ENCODE measurements around the gene ARSG. TPM values are rescaled to one million over a fixed set of nuclear protein-coding genes. Genes with fewer than 3 reads are reported as not detected.
"Not testable (repeated sequence)": the region's sequence is repeated elsewhere in the genome, so short reads cannot be mapped to it uniquely, and the experiment has no call there.

Gene ARSG
- total RNA-seq, 1 donor from 2014 or later, result 8.7 TPM

GRCh38 chr17:68257934-68258333 lies 33.4 kb upstream of the ARSG start:
- H3K9me3 Mint-ChIP-seq (ENCODE audit: unreplicated experiment), result no peaks in the 10 kb centered on the region

GRCh38 chr17:68258890-68259647 lies 32.2 kb upstream of the ARSG start:
- Mint-ChIP-seq H3K4me1 (ENCODE audit: unreplicated experiment) (peaks cover 21% of the 10 kb centered on the region), H3K36me3 (ENCODE audit: unreplicated experiment) (peaks cover 18% of the 10 kb centered on the region), H3K4me3 (ENCODE audit: unreplicated experiment) (peak overlapping the region; percentile 53), H3K27ac (ENCODE audit: unreplicated experiment) (peak overlapping the region; percentile 81)
- H3K9me3 Mint-ChIP-seq (ENCODE audit: unreplicated experiment); H3K27me3 Mint-ChIP-seq (ENCODE audit: unreplicated experiment); DNase-seq (ENCODE audit: extremely low spot score, unreplicated experiment): not testable (repeated sequence)

More at GRCh38 chr17:68257934-68258333, 33.4 kb upstream of the ARSG start:
- no peak for TF ChIP-seq CTCF (IDR thresholded peaks at IDR 0.05)
- no peak overlapping the region for H3K27ac Mint-ChIP-seq (ENCODE audit: unreplicated experiment)
- H3K36me3 Mint-ChIP-seq (ENCODE audit: unreplicated experiment), result peaks cover 24% of the 10 kb centered on the region
- DNase-seq (ENCODE audit: extremely low spot score, unreplicated experiment), result no peak
- H3K27me3 Mint-ChIP-seq (ENCODE audit: unreplicated experiment), result no peaks in the 10 kb centered on the region
- H3K4me1 Mint-ChIP-seq (ENCODE audit: unreplicated experiment), result peaks cover 18% of the 10 kb centered on the region
- H3K4me3 Mint-ChIP-seq (ENCODE audit: unreplicated experiment), result no peak overlapping the region

- H3K27ac Mint-ChIP-seq (ENCODE audit: unreplicated experiment), result peak overlapping the region; percentile 81
Measured at GRCh38 chr17:68259648-68259951, 31.7 kb upstream of the ARSG start.

GRCh38 chr17:68260051-68260762 lies 31.1 kb upstream of the ARSG start:
- H3K27ac Mint-ChIP-seq (ENCODE audit: unreplicated experiment), result no peak overlapping the region
- no peaks in the 10 kb centered on the region for H3K27me3 Mint-ChIP-seq (ENCODE audit: unreplicated experiment)
- TF ChIP-seq CTCF (IDR thresholded peaks at IDR 0.05), result no peak
- peaks cover 21% of the 10 kb centered on the region for H3K4me1 Mint-ChIP-seq (ENCODE audit: unreplicated experiment)
- H3K36me3 Mint-ChIP-seq (ENCODE audit: unreplicated experiment), result peaks cover 15% of the 10 kb centered on the region
- no peak overlapping the region for H3K4me3 Mint-ChIP-seq (ENCODE audit: unreplicated experiment)
- no peaks in the 10 kb centered on the region for H3K9me3 Mint-ChIP-seq (ENCODE audit: unreplicated experiment)
- DNase-seq (ENCODE audit: extremely low spot score, unreplicated experiment), result no peak

More at GRCh38 chr17:68259648-68259951, 31.7 kb upstream of the ARSG start:
- DNase-seq (ENCODE audit: extremely low spot score, unreplicated experiment); H3K27me3 Mint-ChIP-seq (ENCODE audit: unreplicated experiment); H3K9me3 Mint-ChIP-seq (ENCODE audit: unreplicated experiment): not testable (repeated sequence)
- peaks cover 21% of the 10 kb centered on the region for H3K4me1 Mint-ChIP-seq (ENCODE audit: unreplicated experiment)
- H3K4me3 Mint-ChIP-seq (ENCODE audit: unreplicated experiment), result peak overlapping the region; percentile 53
- peaks cover 15% of the 10 kb centered on the region for H3K36me3 Mint-ChIP-seq (ENCODE audit: unreplicated experiment)

- DNase-seq (ENCODE audit: extremely low spot score, unreplicated experiment), result peak; percentile 15
- H3K36me3 Mint-ChIP-seq (ENCODE audit: unreplicated experiment); H3K27ac Mint-ChIP-seq (ENCODE audit: unreplicated experiment); H3K4me3 Mint-ChIP-seq (ENCODE audit: unreplicated experiment); H3K27me3 Mint-ChIP-seq (ENCODE audit: unreplicated experiment); H3K9me3 Mint-ChIP-seq (ENCODE audit: unreplicated experiment): not testable (repeated sequence)
- H3K4me1 Mint-ChIP-seq (ENCODE audit: unreplicated experiment), result peaks cover 21% of the 10 kb centered on the region
Measured at GRCh38 chr17:68262467-68262866, 28.8 kb upstream of the ARSG start.

GRCh38 chr17:68263101-68263681 lies 28.1 kb upstream of the ARSG start:
- peak; percentile 73 for TF ChIP-seq CTCF (IDR thresholded peaks at IDR 0.05)
- peak; percentile 38 for DNase-seq (ENCODE audit: extremely low spot score, unreplicated experiment)
- H3K27ac Mint-ChIP-seq (ENCODE audit: unreplicated experiment); H3K27me3 Mint-ChIP-seq (ENCODE audit: unreplicated experiment); H3K9me3 Mint-ChIP-seq (ENCODE audit: unreplicated experiment); H3K36me3 Mint-ChIP-seq (ENCODE audit: unreplicated experiment); H3K4me3 Mint-ChIP-seq (ENCODE audit: unreplicated experiment): not testable (repeated sequence)
- H3K4me1 Mint-ChIP-seq (ENCODE audit: unreplicated experiment), result peaks cover 18% of the 10 kb centered on the region

GRCh38 chr17:68265833-68266232 lies 25.5 kb upstream of the ARSG start:
- not testable (repeated sequence) for H3K27ac Mint-ChIP-seq (ENCODE audit: unreplicated experiment); H3K9me3 Mint-ChIP-seq (ENCODE audit: unreplicated experiment); H3K27me3 Mint-ChIP-seq (ENCODE audit: unreplicated experiment); H3K4me1 Mint-ChIP-seq (ENCODE audit: unreplicated experiment); H3K4me3 Mint-ChIP-seq (ENCODE audit: unreplicated experiment); DNase-seq (ENCODE audit: extremely low spot score, unreplicated experiment); H3K36me3 Mint-ChIP-seq (ENCODE audit: unreplicated experiment)
